ENCODE measurements around the gene CABYR.

Gene CABYR

GRCh38 chr18:24195296-24196053 is 56.6 kb downstream of the CABYR start:
- DNase-seq, result no peak

GRCh38 chr18:24196764-24197163 is 57.9 kb downstream of the CABYR start:
- DNase-seq, result no peak

- no peak for DNase-seq
These were observed 58.5 kb downstream of the CABYR start for GRCh38 chr18:24197412-24197811.

- DNase-seq, result no peak
These were observed 59.6 kb downstream of the CABYR start for GRCh38 chr18:24198461-24198860.

GRCh38 chr18:24199372-24199962 is 60.6 kb downstream of the CABYR start:
- no peak for DNase-seq

- DNase-seq, result no peak
These were observed 61.8 kb downstream of the CABYR start for GRCh38 chr18:24200494-24201290.

- no peak for DNase-seq
These were observed 63.1 kb downstream of the CABYR start for GRCh38 chr18:24201699-24202687.

- DNase-seq, result no peak
These were observed 66.0 kb downstream of the CABYR start for GRCh38 chr18:24204904-24205303.

- DNase-seq, result no peak
These were observed 69.6 kb downstream of the CABYR start for GRCh38 chr18:24208270-24209035.

GRCh38 chr18:24209558-24209957 is 70.7 kb downstream of the CABYR start:
- DNase-seq, result no peak
